Testis (tissue), 2 donors: ENCODE data around the gene ABRACL.
"Not testable (repeated sequence)": the region's sequence is repeated elsewhere in the genome, so short reads cannot be mapped to it uniquely, and the experiment has no call there.

Experiments
- POLR2A ChIP-seq: fragments of 450-650 bp; IDR thresholded peaks from one replicate; pipeline ENCODE4 v1.6.1; 2017; ENCODE audit warnings: antibody characterized with exemption, mild to moderate bottlenecking, moderate library complexity
- TF ChIP-seq, protein P1 (sequence below), 3 experiments: fragments of 450-650 bp in 2 of 3; fragments of 200-600 bp in 1 of 3; sonication (generic) in 1 of 3; IDR thresholded peaks; one replicate each; pipeline ENCODE4 v1.5.1; 2016 to 2019; ENCODE audit warnings: antibody characterized with exemption in 3 of 3, mild to moderate bottlenecking in 2 of 3, moderate library complexity in 1 of 3

DNA sequence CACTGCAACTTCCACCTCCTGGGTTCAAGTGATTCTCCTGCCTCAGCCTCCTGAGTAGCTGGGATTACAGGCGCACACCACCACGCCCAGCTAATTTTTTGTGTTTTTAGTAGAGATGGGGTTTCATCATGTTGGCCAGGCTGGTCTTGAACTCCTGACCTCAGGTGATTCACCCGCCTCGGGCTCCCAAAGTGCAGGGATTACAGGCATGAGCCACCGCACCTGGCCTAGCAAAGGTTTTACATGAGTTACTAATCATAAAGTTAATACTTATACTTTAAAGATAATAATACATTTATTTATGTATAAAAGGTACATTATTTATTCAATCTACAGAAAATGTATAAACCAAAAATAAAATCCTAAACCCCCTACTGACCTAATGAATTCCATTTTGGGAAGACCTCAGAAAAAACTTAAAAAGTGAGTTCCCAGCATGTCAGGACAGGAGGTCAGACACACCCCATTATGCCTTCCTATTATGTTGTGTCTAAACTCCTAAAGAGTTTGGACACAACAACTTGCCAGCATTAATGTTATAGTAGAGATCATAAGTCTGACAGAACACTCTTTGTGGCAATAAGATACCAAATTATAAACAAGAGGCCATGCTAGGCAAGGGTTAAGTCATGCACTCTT, 21.7 kb downstream of the ABRACL start:
- TF ChIP-seq, protein P1, sequence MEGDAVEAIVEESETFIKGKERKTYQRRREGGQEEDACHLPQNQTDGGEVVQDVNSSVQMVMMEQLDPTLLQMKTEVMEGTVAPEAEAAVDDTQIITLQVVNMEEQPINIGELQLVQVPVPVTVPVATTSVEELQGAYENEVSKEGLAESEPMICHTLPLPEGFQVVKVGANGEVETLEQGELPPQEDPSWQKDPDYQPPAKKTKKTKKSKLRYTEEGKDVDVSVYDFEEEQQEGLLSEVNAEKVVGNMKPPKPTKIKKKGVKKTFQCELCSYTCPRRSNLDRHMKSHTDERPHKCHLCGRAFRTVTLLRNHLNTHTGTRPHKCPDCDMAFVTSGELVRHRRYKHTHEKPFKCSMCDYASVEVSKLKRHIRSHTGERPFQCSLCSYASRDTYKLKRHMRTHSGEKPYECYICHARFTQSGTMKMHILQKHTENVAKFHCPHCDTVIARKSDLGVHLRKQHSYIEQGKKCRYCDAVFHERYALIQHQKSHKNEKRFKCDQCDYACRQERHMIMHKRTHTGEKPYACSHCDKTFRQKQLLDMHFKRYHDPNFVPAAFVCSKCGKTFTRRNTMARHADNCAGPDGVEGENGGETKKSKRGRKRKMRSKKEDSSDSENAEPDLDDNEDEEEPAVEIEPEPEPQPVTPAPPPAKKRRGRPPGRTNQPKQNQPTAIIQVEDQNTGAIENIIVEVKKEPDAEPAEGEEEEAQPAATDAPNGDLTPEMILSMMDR (IDR thresholded peaks at IDR 0.05) = not testable (repeated sequence)
- TF ChIP-seq POLR2A = not testable (repeated sequence)
